GM18907 (cell line): ENCODE data around the gene IL4R.
A peak's percentile ranks its signal among the peaks of the same experiment; 100 is the strongest.

ENCODE experiments used
- ATAC-seq: cut with Tn5 transposase; IDR thresholded peaks from one replicate; pipeline ENCODE4 v1.9.1; 2021; ENCODE audit warnings: mild to moderate bottlenecking, moderate library complexity; ENCODE audit not compliant: unreplicated experiment

The IL4R gene

DNA sequence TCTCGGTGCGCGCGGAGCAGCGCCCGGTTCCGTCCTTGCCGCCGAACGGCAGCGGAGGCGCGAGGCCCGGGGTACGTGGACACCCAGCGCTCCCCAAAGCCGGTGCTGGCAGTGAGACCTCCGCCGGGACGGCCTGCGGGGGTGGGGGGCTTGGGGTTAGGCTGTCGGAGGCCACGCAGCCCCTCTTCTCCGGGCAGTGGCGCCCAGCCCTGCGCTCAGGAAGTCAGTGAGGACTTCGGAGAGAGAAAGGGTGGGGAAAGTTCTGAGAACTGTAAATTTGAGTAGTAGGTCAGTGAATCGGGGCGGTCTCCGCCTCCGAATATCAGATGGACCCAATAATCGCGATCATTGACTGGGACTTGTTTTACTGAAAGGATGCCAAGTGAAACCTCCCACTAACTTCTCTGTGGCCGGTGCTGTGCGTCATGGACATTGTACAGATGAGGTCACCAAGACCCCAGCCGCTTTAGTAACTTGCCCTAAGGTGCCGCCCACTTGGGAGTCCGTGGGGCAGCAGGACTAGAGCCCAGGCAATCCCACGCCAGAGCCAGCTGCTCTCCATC, 468 bp downstream of the IL4R start:
- ATAC-seq: peak; percentile 17

DNA sequence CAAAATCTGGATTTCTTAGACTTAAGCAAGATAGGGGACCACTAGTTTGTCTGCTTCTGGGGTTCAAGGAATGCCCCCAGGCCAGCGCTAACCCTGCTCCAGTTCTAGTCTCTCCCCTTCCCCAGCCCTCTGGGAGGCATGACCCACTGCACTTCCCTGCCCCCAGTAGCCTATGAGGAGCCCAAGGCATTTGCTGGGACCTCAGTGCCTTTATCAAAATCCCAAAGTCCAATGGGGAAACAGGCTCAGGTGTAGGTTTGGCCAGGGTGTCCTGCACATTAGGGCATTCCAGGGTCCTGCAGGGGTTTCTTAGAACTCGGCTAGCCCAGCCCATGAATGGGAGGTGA, 1.2 kb downstream of the IL4R start:
- no peak for ATAC-seq

DNA sequence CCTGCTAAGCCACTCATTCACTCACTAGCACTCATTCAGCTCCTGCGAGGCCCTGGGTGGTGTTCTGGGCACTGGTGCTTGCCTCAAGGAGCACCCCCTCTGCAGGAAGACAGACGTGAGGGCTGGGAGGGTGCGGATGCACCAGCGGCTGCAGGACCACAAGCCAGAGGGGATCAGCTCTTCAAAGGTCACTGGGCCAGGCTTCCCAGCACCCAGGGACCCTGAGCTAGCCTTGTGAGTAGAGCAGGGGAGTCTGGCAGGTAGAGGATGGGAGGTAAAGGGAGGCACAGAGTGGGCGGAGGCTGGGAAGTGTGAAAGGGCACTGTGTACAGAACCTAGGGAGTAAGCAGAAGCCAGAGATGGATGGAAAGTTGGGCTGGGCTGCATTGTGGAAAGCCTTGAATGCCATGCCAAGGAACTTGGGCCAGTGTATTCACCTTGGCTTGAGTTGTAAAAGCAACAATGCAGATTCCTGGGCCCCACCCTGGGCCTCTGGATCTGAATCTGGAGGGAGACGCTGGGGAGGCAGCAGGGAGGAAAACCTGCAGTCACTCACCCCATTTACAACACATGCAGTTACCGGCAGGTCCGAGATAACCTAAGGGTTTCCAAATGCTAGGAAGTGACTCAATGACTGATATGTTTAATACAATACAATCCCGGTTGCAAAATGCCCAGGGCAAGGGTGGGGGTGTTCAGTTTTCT, 1.7 kb downstream of the IL4R start:
- ATAC-seq: no peak

DNA sequence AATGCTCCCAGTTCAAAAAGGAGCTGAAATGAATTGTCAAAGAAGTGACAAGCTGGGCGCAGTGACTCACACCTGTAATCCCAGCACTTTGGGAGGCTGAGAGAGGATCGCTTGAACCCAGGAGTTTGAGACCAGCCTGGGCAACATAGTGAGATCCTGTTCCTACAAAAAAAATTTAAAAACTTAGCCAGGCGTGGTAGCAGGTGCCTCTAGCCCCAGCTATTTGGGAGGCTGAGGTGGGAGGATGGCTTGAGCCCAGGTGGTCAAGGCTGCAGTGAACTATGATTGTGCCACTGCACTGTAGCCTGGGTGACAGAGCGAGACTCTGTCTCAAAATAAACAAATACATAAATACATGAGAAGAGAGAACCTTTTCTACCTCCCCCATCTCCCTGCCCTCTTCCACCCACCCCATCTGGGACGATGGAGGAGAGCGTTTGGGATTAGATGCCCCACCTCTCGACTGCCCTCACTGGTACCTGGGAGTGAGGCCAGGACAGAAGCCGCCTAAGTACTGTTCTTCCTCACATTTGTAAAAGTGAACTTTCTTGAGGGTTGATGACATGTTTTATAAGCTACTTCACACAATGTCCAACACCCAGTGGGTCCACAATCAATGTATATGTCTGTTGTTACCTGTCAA, 2.4 kb downstream of the IL4R start:
- no peak for ATAC-seq

DNA sequence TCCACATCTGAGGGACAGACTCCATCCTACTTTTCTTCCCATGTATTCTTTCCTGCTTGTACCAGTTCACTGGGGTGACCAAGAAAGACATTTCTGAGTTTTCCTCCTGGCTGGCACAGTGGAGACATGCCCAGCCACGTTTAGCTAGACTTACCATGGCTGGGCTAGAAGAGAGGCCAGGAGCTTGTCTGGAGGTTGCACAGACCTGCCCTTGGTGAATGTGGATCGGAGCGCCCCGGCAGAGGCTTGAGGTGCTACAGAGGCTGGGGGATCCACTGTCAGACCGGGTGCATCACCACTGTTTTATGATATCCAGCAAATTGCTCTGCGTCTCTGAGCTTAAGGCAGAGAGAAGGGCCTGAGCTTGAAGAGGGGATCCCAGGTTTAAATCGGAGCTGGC, 3.5 kb downstream of the IL4R start:
- ATAC-seq: no peak

DNA sequence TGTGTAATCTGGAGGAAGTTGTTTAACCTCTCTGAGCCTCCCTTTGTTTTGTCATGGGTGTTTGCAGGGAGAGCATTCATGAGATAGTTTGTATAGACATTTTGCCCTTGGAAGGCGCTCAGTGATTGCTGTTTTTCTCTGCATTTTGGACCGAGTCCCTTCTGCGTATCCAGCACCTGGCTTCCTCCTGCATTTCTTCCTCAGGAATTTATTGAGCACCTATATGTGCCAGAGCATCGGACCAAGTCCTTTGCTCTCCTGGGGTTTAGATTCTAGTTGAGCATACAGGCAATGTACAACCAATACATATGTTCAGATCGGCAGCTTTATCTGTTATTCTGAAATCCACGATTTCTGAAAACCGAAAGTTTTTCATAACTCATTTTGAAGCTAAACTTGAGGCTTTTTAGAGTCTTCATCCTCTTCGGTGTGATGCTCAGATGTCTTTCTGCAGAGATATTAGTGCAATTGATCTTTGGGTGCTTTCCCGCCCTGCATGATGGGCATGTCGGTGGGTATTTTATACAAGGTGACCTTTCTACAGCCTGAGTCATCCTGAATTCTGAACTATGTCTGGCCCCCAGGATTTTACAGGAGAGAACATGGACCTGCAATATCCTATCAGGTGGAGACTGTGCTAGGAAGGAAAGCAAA, 4.1 kb downstream of the IL4R start:
- ATAC-seq: no peak

DNA sequence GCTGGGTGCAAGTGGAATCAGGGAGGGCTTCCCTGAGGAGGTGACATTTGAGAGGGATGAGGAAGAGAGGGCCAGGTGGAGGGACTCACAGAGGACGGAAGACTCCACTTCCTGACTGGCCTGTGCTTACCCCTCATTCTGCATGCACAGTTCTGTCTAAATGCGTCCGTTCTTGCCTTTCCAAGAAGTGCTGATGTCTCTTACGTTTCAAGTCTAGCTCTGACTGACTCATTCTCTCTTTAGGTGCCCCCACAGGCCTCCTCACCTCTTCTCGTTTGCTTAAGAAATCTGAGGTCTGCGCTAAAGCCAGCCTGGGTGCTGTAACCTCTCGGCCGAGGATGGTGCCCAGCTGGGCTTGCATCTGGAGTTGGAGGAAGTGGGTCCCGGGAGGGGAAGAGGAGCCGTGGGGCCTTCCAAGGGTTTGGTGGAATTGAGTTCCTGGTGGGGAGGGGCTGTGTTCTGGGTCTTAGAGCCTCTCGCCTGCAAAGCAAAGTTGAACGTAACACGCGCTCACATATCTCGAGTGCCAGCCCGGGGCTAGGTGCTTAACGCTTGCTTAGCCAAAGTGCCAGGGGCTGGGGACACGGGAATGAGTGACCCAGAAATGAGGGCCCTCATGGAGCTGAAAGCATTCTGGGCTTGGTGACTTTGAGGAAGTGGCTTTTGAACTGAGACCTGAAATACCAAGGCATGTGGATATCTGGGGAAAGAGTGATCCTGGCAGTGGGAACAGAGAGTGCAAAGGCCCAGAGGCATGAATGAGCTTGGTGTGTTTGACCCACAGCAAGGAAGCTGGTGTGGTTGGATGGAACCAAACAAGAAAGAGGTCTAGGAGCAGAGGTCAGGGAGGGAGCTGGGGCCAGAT, 4.8 kb downstream of the IL4R start:
- no peak for ATAC-seq

DNA sequence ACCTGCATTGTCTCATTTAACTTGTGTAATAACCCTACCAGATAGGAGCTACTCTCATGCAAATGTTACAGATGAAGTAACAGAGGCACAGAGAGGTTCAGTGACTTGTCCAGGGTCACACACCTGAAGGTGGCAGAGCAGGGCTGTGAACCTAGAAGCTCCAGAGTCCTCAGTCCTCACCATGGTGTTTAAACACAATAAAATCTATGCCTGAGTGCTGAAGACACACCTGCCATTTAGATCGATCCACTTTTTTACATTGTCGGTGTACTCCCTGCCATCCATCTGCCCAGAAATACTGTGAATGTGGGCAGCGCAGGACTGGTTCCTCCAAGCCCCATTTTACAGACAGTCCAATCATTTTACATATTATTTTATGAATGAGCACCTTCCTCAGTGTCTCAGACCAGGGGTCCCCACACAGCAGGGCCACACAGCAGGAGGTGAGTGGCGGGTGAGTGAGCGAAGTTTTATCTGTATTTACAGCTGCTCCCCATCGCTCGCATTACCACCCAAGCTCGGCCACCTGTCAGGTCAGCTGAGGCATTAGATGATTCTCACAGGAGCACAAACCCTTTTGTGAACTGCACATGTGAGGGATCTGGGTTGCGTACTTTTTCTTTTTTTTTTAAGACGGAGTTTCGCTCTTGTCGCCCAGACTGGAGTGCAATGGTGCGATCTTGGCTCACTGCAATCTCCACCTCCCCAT, 5.6 kb downstream of the IL4R start:
- ATAC-seq: no peak

DNA sequence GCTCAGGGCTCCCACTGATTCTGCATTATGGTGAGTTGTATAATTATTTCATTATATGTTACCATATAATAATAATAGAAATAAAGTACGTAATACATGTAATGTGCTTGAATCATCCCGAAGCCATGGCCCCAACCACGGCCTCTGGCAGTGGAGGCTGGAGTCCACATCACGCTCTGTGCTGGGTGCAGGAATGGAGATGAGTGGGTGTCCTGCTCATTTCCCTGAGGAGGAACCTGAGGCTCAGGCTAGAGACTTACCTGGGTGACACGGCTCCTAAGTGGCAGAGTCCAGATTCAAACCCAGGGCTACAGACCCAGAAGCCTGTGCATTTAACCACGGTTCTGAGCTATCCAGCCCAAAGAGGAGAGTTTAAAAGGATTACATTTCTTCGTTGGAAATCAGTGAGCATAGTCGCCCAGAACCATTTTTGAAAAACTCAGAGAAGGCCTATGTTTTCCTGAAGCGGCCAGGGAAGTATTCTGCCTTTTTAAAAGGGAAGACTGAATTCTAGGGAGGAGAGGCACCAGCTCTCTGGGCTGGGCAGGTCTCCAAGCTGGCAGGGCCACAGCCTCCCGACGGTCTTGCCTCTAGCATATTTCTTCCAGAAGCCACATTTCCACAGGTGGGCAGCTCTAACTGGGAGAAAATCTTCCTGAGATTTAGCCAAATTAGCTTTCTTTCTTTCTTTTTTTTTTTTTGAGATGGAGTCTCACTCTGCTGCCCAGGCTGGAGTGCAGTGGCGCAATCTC, 6.7 kb downstream of the IL4R start:
- ATAC-seq: no peak

DNA sequence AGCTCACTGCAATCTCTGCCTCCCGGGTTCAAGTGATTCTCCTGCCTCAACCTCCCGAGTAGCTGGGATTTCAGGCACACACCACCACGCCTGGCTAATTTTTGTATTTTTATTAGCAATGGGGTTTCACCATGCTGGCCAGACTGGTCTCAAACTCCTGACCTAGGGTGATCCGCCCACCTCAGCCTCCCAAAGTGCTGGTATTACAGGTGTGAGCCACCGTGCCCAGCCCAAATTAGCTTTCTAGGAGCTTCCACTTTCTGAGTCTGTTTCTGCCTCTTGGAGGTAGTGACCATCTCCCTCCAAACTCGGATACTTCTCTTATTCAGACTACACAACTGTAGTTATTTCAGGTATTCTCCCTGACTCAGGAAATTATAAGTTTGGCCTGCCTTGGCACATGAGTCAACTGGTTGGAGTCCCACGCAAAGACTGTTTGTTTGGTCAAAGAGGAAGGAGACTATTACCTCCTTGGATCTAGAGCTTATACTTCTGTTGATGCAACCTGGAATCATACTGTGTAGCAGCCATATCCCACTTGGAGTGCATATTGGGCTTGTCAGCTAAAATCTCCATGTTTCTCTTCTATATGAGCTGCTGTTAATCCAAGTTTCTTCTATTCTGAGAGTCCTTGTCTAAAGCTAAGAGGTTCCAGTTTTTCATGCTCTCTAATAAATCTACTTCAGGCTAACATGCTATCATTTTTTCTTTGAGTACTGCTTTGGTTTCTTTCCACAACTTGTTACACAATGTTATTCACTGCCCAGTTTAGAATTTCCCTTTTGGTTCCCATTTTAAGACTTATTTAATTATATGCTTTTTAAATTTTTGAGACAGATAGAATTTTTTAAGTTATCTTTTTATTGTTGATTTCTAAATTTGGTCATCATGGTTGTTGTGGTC, 7.5 kb downstream of the IL4R start:
- ATAC-seq: no peak

DNA sequence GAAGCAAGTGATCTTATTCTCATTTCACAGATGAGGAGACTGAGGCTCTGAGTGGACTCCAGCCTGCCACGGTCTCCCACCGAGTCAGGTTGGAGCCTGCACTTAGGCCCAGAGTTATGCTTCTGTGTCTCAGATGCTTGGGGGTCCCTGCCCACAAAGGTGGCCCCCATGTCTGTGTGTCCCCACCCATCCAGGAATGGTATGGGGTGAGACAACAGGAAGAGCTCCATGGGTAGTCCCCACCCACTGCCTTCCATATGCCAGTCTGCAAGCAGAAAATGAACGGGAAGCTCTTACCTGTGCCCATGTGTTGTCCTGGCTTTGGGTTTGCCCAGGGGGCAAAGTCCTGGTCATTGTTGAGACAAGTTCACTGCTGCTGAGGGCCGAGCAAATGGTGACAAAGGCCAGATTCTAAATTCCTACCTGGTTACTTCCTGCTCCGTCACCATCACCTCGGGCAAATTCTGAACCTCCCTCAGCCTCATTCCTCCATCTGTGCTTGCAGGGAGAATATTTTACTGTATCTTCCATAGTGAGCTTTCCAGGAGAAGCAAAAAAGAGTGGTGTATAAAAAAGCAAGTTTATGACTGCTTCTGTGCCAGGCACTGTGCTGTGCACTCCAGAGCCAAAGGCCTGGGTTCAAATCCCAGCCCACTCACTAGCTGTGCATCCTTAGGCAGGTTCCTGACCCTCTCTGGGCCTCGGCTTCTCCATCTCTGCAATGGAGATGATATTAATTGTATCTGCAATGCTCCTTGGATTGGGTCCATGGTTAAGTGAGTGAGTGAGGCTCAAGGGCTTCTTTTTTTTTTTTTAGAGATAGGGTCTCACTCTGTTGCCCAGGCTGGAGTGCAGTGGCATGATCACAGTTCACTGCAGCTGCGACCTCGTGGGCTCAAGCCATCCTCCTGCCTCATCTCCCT, 9.3 kb downstream of the IL4R start:
- ATAC-seq: no peak

DNA sequence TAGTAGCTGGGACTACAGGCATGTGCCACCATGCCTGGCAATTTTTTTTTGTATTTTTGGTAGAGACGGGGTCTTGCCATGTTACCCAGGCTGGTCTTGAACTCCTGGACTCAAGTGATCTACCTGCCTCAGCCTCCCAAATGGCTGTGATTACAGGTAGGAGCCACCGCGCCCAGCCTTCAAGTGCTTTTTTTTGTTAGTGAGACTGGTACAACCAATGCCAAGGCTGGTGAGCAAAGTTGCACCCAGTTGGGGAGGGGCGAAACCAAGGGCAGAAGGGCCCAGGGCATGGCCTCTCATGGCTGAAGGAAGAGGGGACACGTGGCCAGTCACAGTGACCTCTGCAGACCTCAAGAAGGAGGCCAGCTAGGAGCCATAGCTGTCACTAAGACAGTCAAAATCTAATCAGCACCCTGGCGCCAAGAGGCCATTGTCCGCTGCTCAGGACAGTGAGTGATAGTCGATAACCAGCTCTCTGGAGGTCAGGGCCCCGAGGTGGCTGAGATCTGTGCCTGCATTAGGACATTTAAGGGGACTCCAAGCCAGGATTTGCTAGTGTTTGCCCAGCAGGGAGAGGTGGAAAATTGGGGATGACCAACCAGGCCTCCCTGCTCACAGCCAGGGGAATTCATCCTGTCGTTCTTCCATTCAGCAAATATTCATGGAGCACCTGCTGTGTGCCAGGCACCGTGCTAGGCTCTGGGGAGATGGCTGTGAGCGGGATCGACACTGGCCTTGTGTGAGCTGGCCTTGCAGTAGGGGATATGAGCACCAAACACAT, 10.2 kb downstream of the IL4R start:
- ATAC-seq: no peak

DNA sequence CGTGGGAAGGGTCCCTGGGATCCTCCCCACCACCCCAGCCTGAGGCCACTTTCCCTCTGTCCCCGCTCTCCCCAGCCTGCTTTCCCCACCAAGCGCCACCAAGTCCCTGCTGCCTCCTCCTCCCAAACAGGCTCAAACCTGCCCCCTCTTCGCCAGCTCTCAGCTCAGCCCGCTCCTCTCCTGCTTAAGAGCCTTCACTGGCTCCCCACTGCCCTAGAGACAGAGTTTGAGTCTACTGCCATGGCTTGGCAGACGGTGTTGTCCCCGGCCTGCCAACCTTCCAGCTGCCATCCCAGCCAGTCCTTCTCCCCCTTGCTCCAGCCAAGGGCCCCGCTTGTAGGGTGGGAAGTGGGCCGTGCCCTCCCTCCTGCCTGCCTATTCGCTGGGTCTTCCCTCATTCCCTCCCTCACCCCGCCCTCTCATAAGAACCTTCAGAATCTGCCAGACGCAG, 11.1 kb downstream of the IL4R start:
- no peak for ATAC-seq

DNA sequence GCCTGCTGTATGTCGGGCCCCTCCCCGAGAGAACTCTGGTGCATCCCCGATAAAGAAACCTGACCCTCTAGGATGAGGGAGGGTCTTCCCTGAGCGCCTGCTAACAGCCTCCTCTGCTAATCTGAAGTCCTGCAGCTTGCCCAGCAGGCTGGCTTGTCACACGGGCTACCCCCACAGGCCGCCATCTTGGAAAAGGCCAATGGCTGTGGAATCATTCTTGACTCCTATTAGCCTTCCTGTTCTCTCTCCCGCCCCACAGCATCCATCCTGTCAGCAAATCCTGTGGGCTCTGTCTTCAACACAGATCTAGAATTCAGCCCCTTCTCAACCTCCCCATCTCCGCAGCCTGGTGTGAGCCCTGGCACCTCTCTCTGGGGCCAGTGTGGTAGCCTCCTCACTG, 12.0 kb downstream of the IL4R start:
- ATAC-seq: no peak

DNA sequence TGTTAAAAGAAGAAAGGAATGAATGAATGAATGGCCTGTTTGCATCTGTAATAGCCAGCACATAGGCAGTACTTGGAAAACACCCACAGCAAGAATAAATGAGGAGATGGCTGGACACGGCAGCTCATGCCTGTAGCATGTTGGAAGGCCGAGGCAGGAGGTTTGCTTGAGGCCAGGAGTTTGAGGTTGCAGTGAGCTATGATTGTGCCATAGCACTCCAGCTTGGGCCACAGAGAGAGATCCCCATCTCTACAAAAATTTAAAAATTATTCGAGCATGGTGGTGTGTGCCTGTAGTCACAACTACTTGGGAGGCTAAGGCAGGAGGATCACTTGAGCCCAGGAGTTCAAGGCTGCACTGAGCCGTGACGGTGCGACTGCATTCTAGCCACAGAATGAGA, 12.5 kb downstream of the IL4R start:
- no peak for ATAC-seq

DNA sequence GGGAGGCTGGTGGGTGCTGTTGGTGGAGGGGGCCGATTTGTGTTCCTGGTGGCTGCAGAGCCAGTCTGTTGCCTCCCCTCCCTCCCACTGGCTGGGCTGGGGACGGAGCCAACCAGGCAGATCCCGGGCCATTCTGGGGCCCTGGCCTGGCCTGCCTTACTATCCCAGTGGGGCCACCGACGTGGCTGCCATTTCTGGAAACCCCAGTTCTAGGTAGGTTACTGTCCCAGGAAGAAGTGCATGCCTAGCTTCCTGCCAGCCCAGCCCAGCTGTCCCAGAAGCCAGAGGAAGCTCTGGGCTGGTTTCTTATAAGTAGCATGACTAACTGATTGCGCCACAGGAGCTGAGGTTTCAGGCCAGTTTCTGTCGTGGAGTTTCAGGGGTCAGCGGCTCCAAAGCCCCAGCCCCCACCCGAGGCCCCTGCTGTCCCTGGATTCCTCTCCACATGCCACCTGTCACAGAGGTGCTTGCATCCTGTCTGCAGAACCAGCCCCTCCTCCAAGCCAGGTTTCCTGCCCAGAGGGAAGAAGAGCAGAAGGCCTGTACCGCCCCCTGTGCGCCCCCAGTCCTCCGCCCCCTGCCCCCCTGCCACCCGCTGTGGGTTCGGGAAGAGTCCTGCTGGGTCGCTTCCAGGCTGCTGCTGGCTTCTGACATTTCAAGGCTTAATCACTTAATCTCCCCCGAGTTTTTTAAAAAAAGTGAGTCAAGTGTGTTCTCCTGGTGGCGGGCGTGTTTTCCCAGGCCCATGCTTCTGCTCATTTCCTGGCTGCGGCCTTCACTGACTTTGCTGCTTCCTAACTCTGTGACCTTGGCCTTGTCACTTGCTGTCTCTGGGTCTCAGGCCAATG, 13.2 kb downstream of the IL4R start:
- peak; percentile 72 for ATAC-seq
